ENCODE data around the gene SFMBT2.

GRCh38 chr10:7186387-7187018, 224.3 kb downstream of the SFMBT2 start:
- no peak for TF ChIP-seq POLR2AphosphoS5 (IDR thresholded peaks at IDR 0.05; ENCODE audit: borderline replicate concordance, low read depth, low read length)
- no peak for TF ChIP-seq EZH2 (IDR thresholded peaks at IDR 0.05)

Data from SK-N-MC (cell line).